CD4-positive, CD25-positive, alpha-beta regulatory T cell (primary cell): ENCODE data around the gene SLC66A2. TPM values are rescaled to one million over a fixed set of nuclear protein-coding genes. Genes with fewer than 3 reads are reported as not detected.

Experiments used
- ATAC-seq, 2 donors: fragments of 150-1000 bp; cut with Tn5 transposase; one replicate each; pipeline ENCODE4 v1.10.0; 2021; ENCODE audit warnings: low read depth in 2 of 2, moderate number of reproducible peaks in 2 of 2, moderate library complexity in 1 of 2
- DNase-seq, 3 donors: peaks; one replicate each; pipeline versions ENCODE4 v3.0.0 to v3.0.0-alpha.2; 2012 to 2022; ENCODE audit warnings: mixed read lengths in 1 of 3
- H3K27ac ChIP-seq: one replicate; pipeline ENCODE4 v1.7.0; 2013; ENCODE audit warnings: mild to moderate bottlenecking, low read length; ENCODE audit not compliant: insufficient read depth, poor library complexity, severe bottlenecking
- H3K27me3 ChIP-seq: one replicate; pipeline ENCODE4 v1.7.0; 2013; ENCODE audit warnings: low read length; ENCODE audit not compliant: control insufficient read depth, insufficient read depth
- H3K36me3 ChIP-seq: one replicate; pipeline ENCODE4 v1.7.0; 2013; ENCODE audit warnings: mild to moderate bottlenecking, low read length, moderate library complexity; ENCODE audit not compliant: control insufficient read depth, insufficient read depth
- H3K4me1 ChIP-seq: 2 replicates; pipeline ENCODE4 v1.7.0; 2013; ENCODE audit warnings: mild to moderate bottlenecking, low read length; ENCODE audit not compliant: insufficient read depth, control insufficient read depth, poor library complexity, severe bottlenecking
- H3K4me3 ChIP-seq: one replicate; pipeline ENCODE4 v1.7.0; 2013; ENCODE audit warnings: low read depth, mild to moderate bottlenecking, low read length, moderate library complexity
- H3K9me3 ChIP-seq, 2 experiments: 1 replicate in 1 of 2; 2 replicates in 1 of 2; pipeline ENCODE4 v1.7.0; 2013; ENCODE audit warnings: low read length in 2 of 2, mild to moderate bottlenecking in 1 of 2, moderate library complexity in 1 of 2; ENCODE audit not compliant: control insufficient read depth in 2 of 2
- H3K27ac Mint-ChIP-seq, 3 donors: one replicate each; pipeline ENCODE4 v1.8.0; 2020 to 2022; ENCODE audit warnings: mild to moderate bottlenecking in 3 of 3, mixed read lengths in 3 of 3, moderate library complexity in 2 of 3
- H3K27me3 Mint-ChIP-seq: one replicate; pipeline ENCODE4 v1.8.0; 2022; ENCODE audit warnings: mild to moderate bottlenecking, mixed read lengths
- H3K36me3 Mint-ChIP-seq: one replicate; pipeline ENCODE4 v1.8.0; 2020; ENCODE audit warnings: mixed read lengths
- H3K4me1 Mint-ChIP-seq, 4 donors: one replicate each; pipeline ENCODE4 v1.8.0; 2020 to 2022; ENCODE audit warnings: mixed read lengths in 4 of 4, mild to moderate bottlenecking in 1 of 4
- H3K4me3 Mint-ChIP-seq, 4 donors: one replicate each; pipeline ENCODE4 v1.8.0; 2020 to 2022; ENCODE audit warnings: mild to moderate bottlenecking in 4 of 4, mixed read lengths in 4 of 4, moderate library complexity in 3 of 4
- H3K9me3 Mint-ChIP-seq, 7 donors: one replicate each; pipeline ENCODE4 v1.8.0; 2020 to 2022; ENCODE audit warnings: mixed read lengths in 7 of 7, mild to moderate bottlenecking in 3 of 7, moderate library complexity in 2 of 7
- polyA plus RNA-seq, 4 donors: library from polyadenylated mRNA; unstranded; fragments of 300-500 nt; fragmentation: Illumina TruSeq; gene quantifications; one replicate each; pipeline ENCODE4 v1.2.3, GENCODE V29; 2021
- total RNA-seq: library from RNA; stranded (reverse); gene quantifications from one replicate; pipeline ENCODE4 v1.2.3, GENCODE V29; 2022

Gene SLC66A2
- total and polyA plus RNA-seq, 5 donors from 2014 or later = 11.7 to 49.6 (median 14.4) TPM

DNA sequence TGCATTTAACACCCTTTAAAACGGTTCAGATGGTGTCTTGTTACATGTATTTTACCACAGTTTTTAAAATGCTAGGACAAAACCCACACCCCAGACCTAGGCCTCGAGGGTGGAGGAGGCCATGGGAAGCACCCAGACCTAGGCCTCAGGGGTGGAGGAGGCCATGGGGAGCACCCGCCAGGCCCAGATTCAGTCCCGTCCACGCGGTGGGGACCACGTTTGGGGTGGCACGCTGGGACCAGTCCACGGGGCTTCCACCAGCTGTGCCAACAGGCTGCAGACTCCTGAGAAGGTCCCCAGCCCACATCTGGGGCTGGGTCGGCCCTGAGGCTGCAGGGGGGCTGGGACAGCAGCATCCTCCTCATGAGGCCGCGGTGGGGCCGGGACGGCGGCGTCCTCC, 63.4 kb downstream of the SLC66A2 start:
- Mint-ChIP-seq H3K4me1 (no peaks in the 10 kb centered on the region), H3K27me3 (no peaks in the 10 kb centered on the region), H3K36me3 (peaks cover 8% of the 10 kb centered on the region), H3K4me3 (no peak overlapping the region), H3K9me3 (peaks cover 0 to 38% (median 19%) of the 10 kb centered on the region in 7 donors), H3K27ac (no peak overlapping the region)
- ATAC-seq (no peak), DNase-seq (no peak)
- Histone ChIP-seq H3K4me3 (no peak overlapping the region), H3K27ac (no peak overlapping the region), H3K4me1 (no peaks in the 10 kb centered on the region), H3K9me3 (peaks cover 30 to 50% of the 10 kb centered on the region in 2 experiments), H3K27me3 (peaks cover 2% of the 10 kb centered on the region), H3K36me3 (no peaks in the 10 kb centered on the region)

DNA sequence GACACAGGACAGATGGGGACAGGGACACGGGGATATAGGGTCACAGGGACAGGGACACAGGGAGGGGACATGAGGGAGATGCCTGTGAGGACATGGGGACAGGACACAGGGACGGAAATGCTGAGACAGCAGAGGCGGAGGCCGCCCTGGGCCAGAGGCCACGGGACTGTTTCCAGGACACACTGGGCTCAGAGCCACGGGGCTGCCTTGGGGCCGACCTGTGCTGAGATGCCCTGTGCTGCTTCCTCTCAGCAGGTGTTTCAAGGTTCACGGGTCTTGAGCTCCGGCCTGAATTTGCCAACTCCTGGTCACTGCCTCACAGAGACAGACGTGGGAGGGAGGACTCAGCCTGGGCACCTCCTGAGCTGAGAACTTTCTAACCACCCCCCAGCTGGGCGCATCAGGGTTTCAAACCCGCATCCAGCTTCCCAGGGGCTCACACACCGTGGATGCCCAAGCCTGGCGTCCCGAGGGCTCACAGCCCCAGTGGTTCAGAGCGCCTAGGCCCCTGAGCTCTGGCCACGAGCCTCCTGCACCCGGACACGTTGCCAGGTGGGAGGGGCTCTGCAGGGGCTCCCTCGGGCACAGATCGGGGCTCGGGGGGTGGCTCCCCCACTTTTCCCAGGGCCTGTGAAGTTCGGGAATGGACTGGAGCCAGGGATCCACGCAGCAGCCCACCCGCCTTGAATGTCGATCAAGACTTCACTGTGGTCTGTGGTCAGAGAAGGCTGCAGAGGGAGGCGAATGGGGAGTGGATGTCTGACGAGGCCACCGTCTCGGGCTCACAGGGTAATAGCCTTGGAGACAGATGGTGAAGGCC, 64.1 kb downstream of the SLC66A2 start:
- Histone ChIP-seq H3K27me3 (peaks cover 2% of the 10 kb centered on the region), H3K9me3 (peaks cover 28 to 44% of the 10 kb centered on the region in 2 experiments), H3K4me1 (no peaks in the 10 kb centered on the region), H3K36me3 (no peaks in the 10 kb centered on the region), H3K27ac (no peak overlapping the region), H3K4me3 (no peak overlapping the region)
- H3K36me3 Mint-ChIP-seq = peaks cover 8% of the 10 kb centered on the region
- no peak overlapping the region for H3K27ac Mint-ChIP-seq
- H3K27me3 Mint-ChIP-seq = no peaks in the 10 kb centered on the region
- no peak overlapping the region for H3K4me3 Mint-ChIP-seq
- H3K4me1 Mint-ChIP-seq = no peaks in the 10 kb centered on the region
- peaks cover 0 to 32% (median 15%) of the 10 kb centered on the region in 7 donors for H3K9me3 Mint-ChIP-seq
- ATAC-seq = no peak
- DNase-seq = no peak

DNA sequence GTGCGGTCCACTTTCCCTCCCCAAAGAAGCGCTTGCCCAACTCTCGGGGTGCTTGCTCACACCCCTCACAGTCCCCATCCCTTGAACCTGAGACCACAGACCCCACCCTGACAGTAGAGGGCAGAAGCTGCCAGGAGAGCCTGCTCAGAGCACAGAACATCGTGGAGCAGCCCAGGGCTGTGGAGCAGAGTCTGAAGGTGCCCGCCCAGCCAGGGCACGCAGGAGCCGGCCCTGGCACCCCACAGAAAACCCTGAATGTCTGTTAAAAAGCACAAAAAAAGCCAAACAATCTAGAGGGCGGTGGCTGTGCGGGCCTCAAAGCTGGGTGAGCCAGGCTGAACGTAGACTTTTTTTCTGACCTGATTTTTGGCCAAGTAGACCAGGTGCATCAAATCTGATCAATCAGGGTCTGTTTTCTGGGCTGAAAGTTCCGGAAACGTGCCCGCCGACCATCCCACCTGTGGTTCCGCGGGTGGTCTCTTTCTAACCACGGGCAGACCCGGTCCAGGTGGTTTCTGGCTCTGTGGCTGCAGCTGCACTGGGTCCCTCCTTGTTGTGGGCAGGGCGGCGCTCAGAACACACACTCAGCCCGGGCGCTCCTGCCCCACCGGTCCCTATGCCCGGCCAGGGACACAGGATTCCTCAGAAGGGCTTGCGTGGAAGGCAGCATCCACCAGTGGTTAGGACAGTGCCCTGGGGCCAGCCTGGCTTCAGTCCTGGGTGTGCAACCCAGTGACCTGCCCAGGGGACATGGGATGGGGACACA, 66.3 kb downstream of the SLC66A2 start:
- Mint-ChIP-seq H3K27ac (no peak overlapping the region), H3K27me3 (no peaks in the 10 kb centered on the region), H3K4me1 (no peaks in the 10 kb centered on the region), H3K4me3 (no peak overlapping the region), H3K9me3 (peaks cover 0 to 16% (median 8%) of the 10 kb centered on the region in 7 donors), H3K36me3 (peaks cover 3% of the 10 kb centered on the region)
- peaks cover 10 to 21% of the 10 kb centered on the region in 2 experiments for H3K9me3 ChIP-seq
- DNase-seq (no peak), ATAC-seq (no peak)
- H3K4me3 ChIP-seq = no peak overlapping the region
- H3K27me3 ChIP-seq = no peaks in the 10 kb centered on the region
- H3K4me1 ChIP-seq = no peaks in the 10 kb centered on the region
- H3K36me3 ChIP-seq = no peaks in the 10 kb centered on the region
- H3K27ac ChIP-seq = no peak overlapping the region

DNA sequence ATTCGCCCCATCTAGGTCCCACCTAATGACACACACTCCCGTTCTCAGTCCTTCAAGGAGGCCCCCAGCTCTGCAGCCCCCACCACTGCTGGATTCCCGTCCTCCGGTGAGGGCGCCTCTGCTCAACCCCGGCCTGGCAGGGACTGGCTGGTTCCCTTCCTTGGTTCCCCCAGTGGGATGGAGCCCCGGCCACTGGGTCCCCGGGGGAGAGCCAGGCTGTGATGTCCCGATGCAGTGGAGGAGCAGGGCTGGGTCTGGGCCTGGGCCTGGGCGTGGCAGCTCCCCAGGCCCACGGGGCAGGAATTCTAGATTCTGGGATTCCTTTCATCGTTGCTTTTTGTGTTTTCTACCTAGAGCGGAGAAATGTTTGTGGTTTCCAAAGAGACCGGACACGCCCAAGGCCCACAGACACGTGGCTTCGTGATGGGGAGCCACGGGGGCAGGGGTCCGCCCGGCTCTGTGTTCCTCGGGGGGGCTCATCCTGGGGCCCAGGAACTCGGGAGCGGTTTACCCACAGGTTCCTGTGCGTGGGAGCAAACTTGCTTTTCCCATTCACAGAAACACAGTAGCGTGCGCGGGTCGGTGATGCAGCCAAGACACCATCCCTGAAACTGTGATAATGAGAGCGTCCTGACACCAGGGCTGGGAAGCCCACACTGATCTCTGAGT, 67.0 kb downstream of the SLC66A2 start:
- Mint-ChIP-seq H3K36me3 (peaks cover 3% of the 10 kb centered on the region), H3K4me1 (no peaks in the 10 kb centered on the region), H3K27me3 (no peaks in the 10 kb centered on the region), H3K27ac (no peak overlapping the region), H3K9me3 (peaks cover 0 to 11% (median 4%) of the 10 kb centered on the region in 7 donors), H3K4me3 (no peak overlapping the region)
- Histone ChIP-seq H3K4me1 (no peaks in the 10 kb centered on the region), H3K9me3 (peaks cover 2 to 14% of the 10 kb centered on the region in 2 experiments), H3K27ac (no peak overlapping the region), H3K36me3 (no peaks in the 10 kb centered on the region), H3K27me3 (no peaks in the 10 kb centered on the region), H3K4me3 (no peak overlapping the region)
- ATAC-seq (no peak), DNase-seq (no peak)

DNA sequence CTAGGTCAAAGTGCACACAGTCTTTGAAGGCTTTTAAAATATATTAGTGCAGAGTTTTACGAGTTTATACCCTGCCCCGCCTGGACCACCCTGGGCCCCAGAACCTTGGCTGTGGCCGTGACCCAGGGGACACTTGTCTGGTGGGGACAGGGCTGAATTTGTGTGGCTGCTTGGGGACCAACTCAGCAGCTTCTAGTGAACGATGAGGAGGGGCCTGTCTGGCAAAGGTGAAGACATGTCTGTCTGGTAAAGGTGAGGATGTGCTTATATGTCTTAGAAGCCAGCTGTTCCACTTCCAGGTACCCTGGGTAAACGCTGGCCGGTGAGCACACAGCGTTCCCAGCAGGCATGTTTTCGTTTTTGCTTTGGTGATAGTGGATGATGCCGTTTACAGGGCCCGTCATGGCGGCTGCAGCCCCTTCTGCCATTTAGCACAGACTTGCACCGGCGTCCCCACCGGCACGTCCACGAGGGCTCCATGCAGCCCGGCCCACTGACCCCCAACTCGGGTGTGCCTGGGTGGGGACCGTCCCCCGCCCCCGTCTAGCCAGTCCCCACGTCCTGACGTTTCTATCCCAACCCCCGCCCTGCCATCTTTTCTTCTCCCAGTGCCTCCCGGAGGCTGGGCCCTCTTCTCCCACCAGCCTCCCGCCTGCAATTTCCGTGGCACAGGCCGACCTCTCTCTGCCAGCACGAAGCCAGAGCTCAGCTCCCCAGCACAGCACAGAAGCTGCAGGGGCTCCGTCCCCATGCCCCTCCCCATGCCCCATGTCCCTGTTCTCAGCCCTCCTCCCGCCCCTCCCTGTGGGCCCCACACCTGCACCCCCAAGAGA, 67.8 kb downstream of the SLC66A2 start:
- Mint-ChIP-seq H3K4me1 (no peaks in the 10 kb centered on the region), H3K4me3 (no peak overlapping the region)

DNA sequence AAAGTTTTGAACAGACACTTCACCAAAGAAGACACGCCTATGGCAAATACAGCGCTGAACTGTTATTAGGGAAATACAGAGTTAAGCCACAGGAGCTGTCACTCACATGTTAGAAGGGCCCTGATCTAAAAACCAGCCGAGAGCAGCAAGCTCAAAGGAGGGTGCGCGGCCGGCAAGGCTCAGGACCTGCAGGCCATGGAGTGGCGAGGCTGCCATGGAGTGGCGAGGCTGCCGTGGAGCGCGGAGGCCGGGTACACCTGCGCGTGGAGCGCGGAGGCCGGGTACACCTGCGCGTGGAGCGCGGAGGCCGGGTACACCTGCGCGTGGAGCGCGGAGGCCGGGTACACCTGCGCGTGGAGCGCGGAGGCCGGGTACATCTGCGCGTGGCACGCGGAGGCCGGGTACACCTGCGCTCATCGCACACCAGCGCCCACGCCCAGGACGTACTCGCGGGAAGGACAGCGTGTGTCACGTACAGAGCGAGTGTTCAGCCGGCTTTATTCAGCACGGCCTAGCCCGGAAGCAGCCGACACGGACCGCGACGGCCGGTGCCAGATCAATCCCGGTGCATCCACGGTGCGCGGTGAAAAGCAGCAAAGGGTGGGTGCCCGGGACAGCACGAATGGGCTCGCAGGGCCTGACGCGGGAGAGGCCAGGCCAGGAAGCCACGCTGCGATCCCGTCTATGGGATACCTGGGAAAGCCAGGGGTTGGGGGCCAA, 68.8 kb downstream of the SLC66A2 start:
- H3K36me3 Mint-ChIP-seq = no peaks in the 10 kb centered on the region
- no peak overlapping the region for H3K27ac ChIP-seq
- H3K4me3 Mint-ChIP-seq = no peak overlapping the region
- H3K27me3 Mint-ChIP-seq = no peaks in the 10 kb centered on the region
- H3K36me3 ChIP-seq = no peaks in the 10 kb centered on the region
- no peak for ATAC-seq
- no peaks in the 10 kb centered on the region for H3K4me1 Mint-ChIP-seq
- no peaks in the 10 kb centered on the region for H3K27me3 ChIP-seq
- H3K4me1 ChIP-seq = no peaks in the 10 kb centered on the region
- DNase-seq = no peak
- no peak overlapping the region for H3K4me3 ChIP-seq
- H3K9me3 Mint-ChIP-seq = peaks cover 0 to 7% (median 0%) of the 10 kb centered on the region in 7 donors
- no peak overlapping the region for H3K27ac Mint-ChIP-seq
- H3K9me3 ChIP-seq = peaks cover 0 to 5% of the 10 kb centered on the region in 2 experiments

More for the DNA sequence above, 67.8 kb downstream of the SLC66A2 start:
- Histone ChIP-seq H3K27ac (no peak overlapping the region), H3K4me3 (no peak overlapping the region), H3K4me1 (no peaks in the 10 kb centered on the region), H3K9me3 (peaks cover 0 to 8% of the 10 kb centered on the region in 2 experiments), H3K36me3 (no peaks in the 10 kb centered on the region), H3K27me3 (no peaks in the 10 kb centered on the region)
- Mint-ChIP-seq H3K27me3 (no peaks in the 10 kb centered on the region), H3K27ac (no peak overlapping the region), H3K36me3 (no peaks in the 10 kb centered on the region), H3K9me3 (peaks cover 0 to 10% (median 0%) of the 10 kb centered on the region in 7 donors)
- DNase-seq (no peak), ATAC-seq (no peak)
